ENCODE measurements around the gene ZFAND3. TPM values are rescaled to one million over a fixed set of nuclear protein-coding genes. Genes with fewer than 3 reads are reported as not detected.

ZFAND3 gene
- polyA plus RNA-seq, 1 of the 3 experiments (the other 2 are of a cell fraction), result 16.7 TPM

DNA sequence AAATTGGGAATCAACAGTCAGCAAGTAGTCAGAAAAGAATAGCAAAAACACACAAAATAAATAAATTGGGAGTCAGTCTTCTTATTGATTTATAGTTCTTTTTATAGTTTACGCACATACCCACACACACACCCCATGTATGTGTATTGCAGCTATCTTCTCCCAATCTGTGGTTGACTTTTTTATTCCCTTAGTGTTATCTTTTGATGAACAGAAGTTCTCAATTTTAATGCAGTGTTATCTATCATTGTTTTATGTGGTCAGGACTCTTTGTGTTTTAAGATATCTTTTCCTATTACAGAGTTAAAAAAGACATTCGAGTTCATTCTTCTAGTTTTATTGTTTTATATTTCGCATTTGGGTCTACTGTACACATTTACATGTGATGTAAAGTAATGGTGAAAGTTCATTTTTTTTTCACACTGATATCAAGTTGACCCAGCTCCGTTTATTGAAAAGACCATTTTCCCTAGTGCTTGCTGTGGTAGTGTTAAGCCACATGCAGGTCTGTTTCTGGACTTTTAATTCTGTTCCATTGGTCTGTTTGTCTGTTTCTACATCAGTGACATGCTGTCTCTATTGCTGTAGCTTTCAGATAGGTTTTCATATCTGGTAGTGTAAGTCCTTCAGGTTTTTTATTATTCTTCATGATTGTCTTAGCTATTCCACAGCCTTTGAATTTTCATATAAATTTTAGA lies 78.4 kb downstream of the ZFAND3 start:
- Histone ChIP-seq H3K9ac (no peak overlapping the region), H3K9me3 (no peaks in the 10 kb centered on the region), H2AFZ (ENCODE audit: low read depth) (no peak overlapping the region), H3K36me3 (replicated peaks in 1 of 2; ENCODE audit: control insufficient read depth in 1 of 2, insufficient read depth in 2 of 2, low read length in 1 of 2) (peaks cover 0 to 13% of the 10 kb centered on the region in 2 experiments), H4K20me1 (ENCODE audit: insufficient read depth) (peaks cover 85% of the 10 kb centered on the region), H3K27me3 (ENCODE audit: insufficient read depth) (no peaks in the 10 kb centered on the region), H3K9me2 (no peaks in the 10 kb centered on the region), H3K4me1 (ENCODE audit: control insufficient read depth in 1 of 2, insufficient read depth in 2 of 2, low read depth in 1 of 2, low read length in 1 of 2) (peaks cover 2 to 6% of the 10 kb centered on the region in 2 experiments; a peak in 3 of 4 replicates), H3F3A (replicated peaks; ENCODE audit: insufficient read depth) (peaks cover 10% of the 10 kb centered on the region), H3K79me2 (ENCODE audit: insufficient read depth) (peaks cover 98% of the 10 kb centered on the region), H3K4me2 (no peak overlapping the region), H3K4me3 (ENCODE audit: low read depth in 2 of 2, low read length in 1 of 2) (no peak overlapping the region), H3K27ac (ENCODE audit: low read depth in 2 of 2, low read length in 1 of 2) (no peak overlapping the region)
- ChIA-PET POLR2A (no interaction called here), CTCF (interaction anchor here (1.4 kb wide), 1 partner anchor 9 kb away, joined by 5 read pairs; no protein-coding TSS in a partner anchor)
- DNase-seq, result no peak
- 93% methylated on average over 4 of the region's 4 CpGs for WGBS (ENCODE audit: low lambda C conversion rate)
- TF ChIP-seq RCOR1 (IDR thresholded peaks at IDR 0.05; ENCODE audit: low read length), result no peak
- TF ChIP-seq MEF2A (IDR thresholded peaks at IDR 0.05; ENCODE audit: borderline replicate concordance, low read depth), result no peak
- no peak for TF ChIP-seq CTCF (IDR thresholded peaks at IDR 0.05)
- TF ChIP-seq RXRA (IDR thresholded peaks at IDR 0.05; ENCODE audit: borderline replicate concordance, low read depth), result no peak
- no peak for TF ChIP-seq SMC3 (IDR thresholded peaks at IDR 0.05; ENCODE audit: low read depth, low read length)
- TF ChIP-seq, protein P1, sequence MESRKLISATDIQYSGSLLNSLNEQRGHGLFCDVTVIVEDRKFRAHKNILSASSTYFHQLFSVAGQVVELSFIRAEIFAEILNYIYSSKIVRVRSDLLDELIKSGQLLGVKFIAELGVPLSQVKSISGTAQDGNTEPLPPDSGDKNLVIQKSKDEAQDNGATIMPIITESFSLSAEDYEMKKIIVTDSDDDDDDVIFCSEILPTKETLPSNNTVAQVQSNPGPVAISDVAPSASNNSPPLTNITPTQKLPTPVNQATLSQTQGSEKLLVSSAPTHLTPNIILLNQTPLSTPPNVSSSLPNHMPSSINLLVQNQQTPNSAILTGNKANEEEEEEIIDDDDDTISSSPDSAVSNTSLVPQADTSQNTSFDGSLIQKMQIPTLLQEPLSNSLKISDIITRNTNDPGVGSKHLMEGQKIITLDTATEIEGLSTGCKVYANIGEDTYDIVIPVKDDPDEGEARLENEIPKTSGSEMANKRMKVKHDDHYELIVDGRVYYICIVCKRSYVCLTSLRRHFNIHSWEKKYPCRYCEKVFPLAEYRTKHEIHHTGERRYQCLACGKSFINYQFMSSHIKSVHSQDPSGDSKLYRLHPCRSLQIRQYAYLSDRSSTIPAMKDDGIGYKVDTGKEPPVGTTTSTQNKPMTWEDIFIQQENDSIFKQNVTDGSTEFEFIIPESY (IDR thresholded peaks at IDR 0.05; ENCODE audit: borderline replicate concordance, low read depth), result no peak
- no peak for TF ChIP-seq NRF1 (IDR thresholded peaks at IDR 0.05; ENCODE audit: low read depth, low read length)
- TF ChIP-seq POLR2AphosphoS5 (IDR thresholded peaks at IDR 0.05; ENCODE audit: low read depth, low read length), result no peak
- no peak for TF ChIP-seq FOXJ3 (CRISPR knock-in tag; IDR thresholded peaks at IDR 0.05)
- TF ChIP-seq, protein P2, sequence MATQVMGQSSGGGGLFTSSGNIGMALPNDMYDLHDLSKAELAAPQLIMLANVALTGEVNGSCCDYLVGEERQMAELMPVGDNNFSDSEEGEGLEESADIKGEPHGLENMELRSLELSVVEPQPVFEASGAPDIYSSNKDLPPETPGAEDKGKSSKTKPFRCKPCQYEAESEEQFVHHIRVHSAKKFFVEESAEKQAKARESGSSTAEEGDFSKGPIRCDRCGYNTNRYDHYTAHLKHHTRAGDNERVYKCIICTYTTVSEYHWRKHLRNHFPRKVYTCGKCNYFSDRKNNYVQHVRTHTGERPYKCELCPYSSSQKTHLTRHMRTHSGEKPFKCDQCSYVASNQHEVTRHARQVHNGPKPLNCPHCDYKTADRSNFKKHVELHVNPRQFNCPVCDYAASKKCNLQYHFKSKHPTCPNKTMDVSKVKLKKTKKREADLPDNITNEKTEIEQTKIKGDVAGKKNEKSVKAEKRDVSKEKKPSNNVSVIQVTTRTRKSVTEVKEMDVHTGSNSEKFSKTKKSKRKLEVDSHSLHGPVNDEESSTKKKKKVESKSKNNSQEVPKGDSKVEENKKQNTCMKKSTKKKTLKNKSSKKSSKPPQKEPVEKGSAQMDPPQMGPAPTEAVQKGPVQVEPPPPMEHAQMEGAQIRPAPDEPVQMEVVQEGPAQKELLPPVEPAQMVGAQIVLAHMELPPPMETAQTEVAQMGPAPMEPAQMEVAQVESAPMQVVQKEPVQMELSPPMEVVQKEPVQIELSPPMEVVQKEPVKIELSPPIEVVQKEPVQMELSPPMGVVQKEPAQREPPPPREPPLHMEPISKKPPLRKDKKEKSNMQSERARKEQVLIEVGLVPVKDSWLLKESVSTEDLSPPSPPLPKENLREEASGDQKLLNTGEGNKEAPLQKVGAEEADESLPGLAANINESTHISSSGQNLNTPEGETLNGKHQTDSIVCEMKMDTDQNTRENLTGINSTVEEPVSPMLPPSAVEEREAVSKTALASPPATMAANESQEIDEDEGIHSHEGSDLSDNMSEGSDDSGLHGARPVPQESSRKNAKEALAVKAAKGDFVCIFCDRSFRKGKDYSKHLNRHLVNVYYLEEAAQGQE (IDR thresholded peaks at IDR 0.05; ENCODE audit: low read depth, low read length), result no peak
- TF ChIP-seq FOSL2 (IDR thresholded peaks at IDR 0.05; ENCODE audit: borderline replicate concordance, low read depth), result no peak
- TF ChIP-seq GATA2 (CRISPR knock-in tag; IDR thresholded peaks at IDR 0.05), result no peak
- TF ChIP-seq RFX5 (IDR thresholded peaks at IDR 0.05; ENCODE audit: low read length), result no peak
- TF ChIP-seq GABPA (IDR thresholded peaks at IDR 0.05; ENCODE audit: low read depth), result no peak
- no peak for TF ChIP-seq FOXM1 (IDR thresholded peaks at IDR 0.05; ENCODE audit: low read depth)
- TF ChIP-seq EZH2phosphoT487 (IDR thresholded peaks at IDR 0.05; ENCODE audit: borderline replicate concordance, low read depth), result no peak

Measured in SK-N-SH (cell line).